HG02759 (cell line): ENCODE measurements around the gene TMEM132D.

ENCODE experiments used
- ATAC-seq: cut with Tn5 transposase; IDR thresholded peaks from one replicate; pipeline ENCODE4 v1.9.1; 2021; ENCODE audit warnings: mild to moderate bottlenecking, moderate library complexity; ENCODE audit not compliant: unreplicated experiment

The TMEM132D gene

GRCh38 chr12:129481921-129482320, 421.9 kb downstream of the TMEM132D start:
- no peak for ATAC-seq

- no peak for ATAC-seq
Measured at GRCh38 chr12:129470196-129470595, 433.6 kb downstream of the TMEM132D start.

DNA sequence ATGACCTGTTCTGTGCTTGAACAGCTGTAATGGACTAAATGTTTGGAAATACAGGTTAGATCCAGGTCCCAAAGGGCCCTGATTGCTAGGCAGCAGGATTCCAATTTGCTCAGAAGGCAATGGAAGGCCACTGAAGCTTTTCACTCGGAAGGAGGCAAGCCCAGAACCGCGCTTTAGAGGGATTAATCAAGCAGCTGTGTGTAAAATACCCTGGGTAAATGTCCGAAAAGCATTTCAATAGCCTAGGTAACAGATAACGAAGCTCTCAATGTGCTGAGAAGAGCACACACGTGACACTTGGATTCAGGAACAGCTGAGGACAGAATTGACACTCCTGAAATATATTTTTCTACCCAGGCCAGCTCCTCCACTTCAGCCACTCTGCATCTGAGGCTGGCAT, 436.1 kb downstream of the TMEM132D start:
- no peak for ATAC-seq

DNA sequence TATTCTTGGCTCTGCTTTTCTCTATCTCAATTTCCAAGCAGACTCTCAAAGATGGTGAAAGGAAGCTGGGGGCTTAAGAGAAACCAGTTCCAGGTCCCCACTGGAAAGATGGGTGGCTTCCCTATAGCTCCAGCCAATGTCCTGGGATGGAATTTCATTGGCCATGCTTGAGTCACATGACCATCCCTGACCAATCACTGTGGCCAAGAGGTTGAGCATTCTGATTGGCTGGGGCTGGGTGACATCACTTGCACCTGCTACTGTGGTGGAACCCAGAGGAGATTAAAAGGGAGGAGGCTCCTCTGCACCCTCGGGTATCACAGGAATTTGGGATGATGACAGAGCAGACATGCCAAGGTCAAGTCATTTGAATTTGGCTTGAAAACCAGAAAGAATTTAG, 436.5 kb downstream of the TMEM132D start:
- no peak for ATAC-seq

DNA sequence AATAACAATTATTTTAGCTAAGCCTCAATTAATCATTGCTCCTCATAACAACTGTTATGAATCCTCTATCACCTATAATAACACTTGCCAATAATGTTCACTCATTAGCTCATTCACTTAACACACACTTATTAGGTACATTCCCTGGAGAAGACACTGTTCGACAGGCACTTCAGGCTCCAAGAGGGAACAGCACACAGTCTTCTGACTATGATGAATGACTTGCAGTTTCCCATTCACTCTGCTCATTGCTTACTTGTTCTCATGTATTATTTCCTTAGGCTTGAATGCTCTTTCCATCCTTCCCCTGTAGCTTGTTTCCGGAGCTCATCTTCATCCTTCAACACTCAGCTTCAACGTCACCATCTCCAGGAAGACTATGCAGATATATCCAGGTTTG, 437.3 kb downstream of the TMEM132D start:
- ATAC-seq, result no peak

- ATAC-seq, result no peak
Measured at GRCh38 chr12:129459886-129460285, 443.9 kb downstream of the TMEM132D start.

DNA sequence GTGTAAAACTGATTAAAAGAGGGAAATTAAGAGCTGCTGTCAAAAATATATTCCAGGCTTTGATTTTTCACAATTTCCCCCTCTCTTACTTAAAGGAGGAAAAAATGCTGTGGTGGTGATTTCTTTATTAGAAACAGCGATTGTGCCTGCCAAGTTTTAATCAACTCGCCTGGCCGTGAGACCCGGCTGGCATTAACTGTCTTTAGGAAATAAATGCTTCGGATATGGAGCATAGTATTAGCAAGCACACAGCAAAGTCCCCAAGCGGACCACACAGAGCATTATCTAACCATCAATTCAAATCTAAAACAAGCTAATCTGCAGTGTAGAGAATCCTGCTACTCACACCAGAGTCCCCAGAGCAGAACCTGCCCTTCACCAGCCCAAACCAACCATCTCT, 457.1 kb downstream of the TMEM132D start:
- no peak for ATAC-seq

- ATAC-seq, result no peak
Measured at GRCh38 chr12:129440278-129440677, 463.5 kb downstream of the TMEM132D start.

DNA sequence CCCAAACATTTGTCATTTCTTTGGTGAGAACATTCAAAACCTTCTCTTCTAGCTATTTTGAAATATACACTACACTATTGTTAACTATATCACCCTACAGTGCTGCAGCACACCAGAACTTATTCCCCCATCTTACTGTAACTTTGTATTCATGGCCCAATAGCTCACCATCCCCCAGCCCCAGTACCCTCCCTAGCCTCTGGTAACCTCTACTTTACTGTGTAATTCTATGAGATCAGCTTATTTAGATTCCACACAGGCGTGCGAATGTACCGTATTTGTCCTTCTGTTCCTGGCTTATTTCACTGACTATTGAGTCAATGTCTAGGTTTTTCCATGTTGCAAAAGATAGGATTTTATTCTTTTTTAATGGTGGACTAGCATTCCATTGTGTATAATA, 469.0 kb downstream of the TMEM132D start:
- no peak for ATAC-seq

DNA sequence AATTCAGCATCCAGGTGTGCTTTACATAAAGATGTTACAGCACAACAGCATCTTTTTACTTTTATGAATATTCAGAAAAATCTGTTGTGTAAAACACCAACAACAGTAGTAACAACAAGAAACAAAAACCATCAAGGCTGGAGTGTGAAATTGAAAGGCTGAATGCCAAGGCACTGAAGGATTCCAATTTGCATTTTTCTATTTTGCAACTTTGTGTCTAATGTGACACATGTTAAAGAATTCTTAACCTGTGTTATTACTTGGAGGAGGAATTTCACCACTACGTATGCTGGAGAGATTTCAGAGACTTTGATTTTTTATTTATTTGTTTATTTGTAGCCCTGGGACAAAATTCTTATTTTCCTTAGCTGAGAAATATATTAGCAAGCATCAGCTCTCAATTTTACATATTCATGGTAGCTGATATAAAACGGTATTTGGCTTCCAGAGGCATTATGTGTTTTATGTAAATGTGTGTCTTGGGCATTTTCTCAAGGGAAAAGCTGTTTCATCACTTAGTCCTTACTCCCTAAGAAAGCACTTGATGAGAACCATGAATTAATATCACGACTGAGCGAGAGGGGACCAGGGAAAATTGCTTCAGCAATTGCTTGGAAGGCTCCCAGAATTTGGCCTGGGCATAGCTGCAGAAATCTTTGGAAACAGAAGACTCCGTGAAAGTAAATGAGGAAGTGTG, 475.4 kb downstream of the TMEM132D start:
- no peak for ATAC-seq

DNA sequence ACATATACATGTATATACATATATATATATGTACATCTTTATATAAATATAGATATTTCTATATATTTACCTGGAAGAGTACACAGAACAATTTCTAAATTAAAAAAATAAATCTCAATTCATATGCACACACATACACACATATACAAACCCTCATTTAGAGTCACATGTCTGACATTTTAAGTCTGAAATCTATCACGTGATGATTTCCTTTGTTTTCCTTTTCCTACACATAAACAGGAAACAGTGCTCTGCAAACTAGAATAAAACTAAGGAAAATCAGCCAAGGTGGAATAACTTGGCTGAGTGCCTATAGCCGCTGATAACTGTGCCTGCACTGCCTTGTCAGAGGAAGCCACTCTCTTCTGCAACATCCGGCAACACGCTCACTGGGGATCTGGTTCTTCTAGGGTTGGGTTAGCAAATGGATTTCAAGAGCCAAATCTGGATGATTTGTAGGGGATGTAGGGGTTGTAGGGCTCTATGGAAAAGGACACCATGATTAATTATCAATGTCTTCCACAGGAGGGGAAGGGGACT, 480.7 kb downstream of the TMEM132D start:
- ATAC-seq, result no peak

- no peak for ATAC-seq
Measured at GRCh38 chr12:129413295-129413694, 490.5 kb downstream of the TMEM132D start.

GRCh38 chr12:129409281-129409680, 494.5 kb downstream of the TMEM132D start:
- no peak for ATAC-seq

DNA sequence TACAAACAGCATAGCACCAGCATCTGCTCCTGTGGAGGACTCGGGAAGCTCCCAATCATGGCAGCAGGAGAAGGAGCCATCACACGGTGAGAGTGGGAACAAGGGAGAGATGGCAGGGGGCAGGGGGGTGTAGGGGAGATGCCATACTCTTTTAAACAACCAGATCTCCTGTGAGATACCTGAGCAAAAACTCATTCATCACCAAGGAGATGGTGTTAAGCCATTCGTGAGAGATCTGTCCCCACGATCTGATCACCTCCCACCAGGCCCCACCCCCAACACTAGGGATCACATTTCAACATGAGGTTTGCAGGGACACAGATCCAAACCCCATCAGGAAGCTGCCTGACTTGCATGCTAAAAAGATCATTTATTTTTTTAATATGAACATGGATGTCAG, 499.3 kb downstream of the TMEM132D start:
- ATAC-seq, result no peak

DNA sequence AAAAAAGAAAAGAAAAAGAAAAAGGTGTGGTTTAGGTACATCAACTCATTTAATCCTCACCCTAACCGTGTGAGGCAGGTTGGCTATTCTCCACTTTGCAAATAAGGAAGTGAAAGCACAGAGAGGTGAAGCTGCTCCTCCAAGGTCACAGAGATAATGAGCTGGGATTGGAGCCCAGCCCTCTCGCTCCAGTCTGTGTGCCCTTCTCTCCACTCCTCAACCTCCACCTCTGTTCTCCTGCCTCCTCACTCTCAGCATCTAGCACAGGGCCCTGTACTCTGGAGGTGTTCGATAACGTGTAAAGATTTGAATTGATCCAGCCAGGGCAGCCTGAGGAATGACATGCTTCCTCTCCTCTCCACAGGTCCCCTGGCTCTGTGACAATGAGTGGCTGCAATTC, 502.3 kb downstream of the TMEM132D start:
- no peak for ATAC-seq

DNA sequence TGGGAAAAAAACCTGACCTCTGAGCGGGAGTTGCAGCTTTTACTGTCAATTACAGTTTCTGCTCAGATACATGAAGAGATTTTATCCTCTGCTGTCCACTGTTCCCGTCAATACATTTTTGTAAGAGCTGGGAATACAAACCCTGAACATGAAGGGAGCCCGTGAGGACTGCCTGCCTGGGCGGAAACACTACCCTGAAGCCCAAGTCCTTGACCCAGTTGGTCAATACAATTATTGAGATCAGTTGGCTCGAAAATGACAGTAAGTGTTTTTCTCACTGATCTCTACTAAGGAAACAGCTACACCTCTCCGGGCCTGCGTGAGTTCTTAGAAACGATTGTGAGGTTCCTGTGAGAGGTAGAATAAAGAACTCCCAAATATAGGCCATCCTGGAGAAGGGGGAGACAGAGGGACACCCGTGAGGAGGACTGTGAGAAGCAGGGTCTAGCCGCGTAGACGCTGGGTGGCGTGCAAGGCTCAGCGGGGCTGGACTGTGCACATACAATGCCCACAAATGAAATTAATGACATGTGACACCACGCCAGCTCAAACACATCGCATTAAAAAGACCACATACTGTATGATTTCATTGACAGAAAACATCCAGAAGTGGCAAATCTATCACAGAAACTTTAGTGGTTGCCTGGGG, 509.5 kb downstream of the TMEM132D start:
- ATAC-seq, result no peak

DNA sequence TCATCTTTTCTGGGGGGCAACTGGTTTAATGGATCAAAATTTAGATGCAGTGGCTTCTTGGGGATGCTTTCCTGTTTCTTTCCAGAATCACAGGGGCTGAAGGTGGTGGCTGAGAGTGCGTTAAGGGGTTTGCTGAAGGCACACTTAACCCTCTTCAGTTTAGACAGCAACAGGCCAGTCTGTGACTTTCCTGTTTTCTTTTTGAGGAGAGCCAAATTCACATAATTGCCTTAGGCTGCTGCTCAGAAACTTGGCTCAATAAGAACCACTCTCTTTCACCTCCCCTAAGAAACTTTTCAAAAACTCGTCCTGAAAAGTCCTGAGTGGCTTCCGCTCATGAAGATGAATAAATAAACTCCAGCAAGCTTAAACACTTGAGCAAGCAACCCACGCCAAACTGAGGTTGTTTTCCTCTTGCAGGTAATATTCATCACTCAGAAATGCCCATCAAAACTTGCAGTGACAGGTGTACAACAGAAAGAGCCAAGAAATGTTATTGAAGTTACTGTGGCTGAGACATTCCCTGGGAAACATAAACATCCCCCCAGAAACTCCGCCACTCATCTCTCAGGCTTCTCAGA, 510.4 kb downstream of the TMEM132D start:
- ATAC-seq, result no peak

GRCh38 chr12:129385637-129385990, 518.2 kb downstream of the TMEM132D start:
- ATAC-seq, result no peak

DNA sequence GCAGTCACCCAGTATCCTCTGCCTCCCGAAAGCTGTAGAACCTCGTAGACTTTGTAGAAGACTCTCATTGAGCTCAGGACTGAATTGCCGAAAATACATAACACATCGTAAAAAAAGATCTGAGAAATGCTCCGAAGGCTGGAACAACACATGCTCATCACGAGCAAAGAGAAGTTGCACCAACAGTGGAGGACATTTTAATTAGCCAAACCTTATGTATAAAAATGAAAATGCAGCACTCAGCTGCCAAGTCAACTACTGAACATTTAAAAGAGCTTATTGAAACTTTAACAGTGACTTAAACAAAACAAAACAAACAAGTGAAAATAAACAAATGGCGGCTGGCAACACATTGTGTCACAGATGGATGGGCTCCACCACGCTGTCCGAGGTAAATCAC, 519.9 kb downstream of the TMEM132D start:
- ATAC-seq, result no peak

DNA sequence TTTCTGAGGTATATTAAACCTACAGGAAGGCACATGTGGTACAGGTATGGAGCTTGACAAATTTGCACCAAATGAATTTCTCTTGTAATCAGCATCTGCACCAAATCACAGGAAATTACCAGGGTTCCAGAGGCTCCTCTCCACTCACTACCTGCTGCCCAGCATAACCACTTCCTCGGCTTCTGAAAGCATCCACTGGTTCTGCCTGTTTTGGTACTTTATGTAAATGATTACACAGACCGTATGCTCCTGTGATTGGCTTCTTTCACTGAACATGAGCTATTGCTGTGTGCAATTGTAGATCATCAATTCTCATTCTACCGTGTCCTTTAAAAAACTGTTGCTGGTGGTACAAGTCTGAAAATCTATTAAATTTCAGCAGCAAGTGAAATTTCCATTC, 522.1 kb downstream of the TMEM132D start:
- no peak for ATAC-seq

- no peak for ATAC-seq
Measured at GRCh38 chr12:129379076-129379804, 524.6 kb downstream of the TMEM132D start.

DNA sequence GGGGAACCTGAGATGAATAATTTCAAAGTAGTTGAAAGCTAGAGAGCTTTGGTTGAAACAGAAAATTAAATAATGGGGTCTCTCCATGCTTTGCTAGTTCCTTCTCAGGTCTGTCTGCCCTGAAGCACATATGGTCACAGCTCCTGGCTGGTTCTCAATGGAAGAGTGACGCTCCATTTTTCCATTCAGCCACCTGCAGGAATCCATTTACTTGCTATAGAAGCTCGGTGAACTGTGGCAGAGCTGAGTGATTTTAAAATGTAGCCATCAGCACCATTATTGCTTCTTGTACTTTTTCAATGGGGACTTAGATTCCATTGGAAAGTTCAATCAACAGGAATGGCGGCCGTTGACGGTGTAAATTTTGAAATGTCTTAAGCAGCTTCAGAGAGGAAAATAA, 525.3 kb downstream of the TMEM132D start:
- ATAC-seq, result no peak
